CD4-positive, alpha-beta T cell treated with Interleukin-17A for 1 hour (primary cell): ENCODE data around the gene KRTAP3-1.
"Not testable (repeated sequence)": the region's sequence is repeated elsewhere in the genome, so short reads cannot be mapped to it uniquely, and the experiment has no call there.

Experiments used
- DNase-seq: peaks from one replicate; pipeline ENCODE4 v3.0.0-alpha.2; 2020

Gene KRTAP3-1

GRCh38 chr17:41013606-41014005 is 4.7 kb upstream of the KRTAP3-1 start:
- no peak for DNase-seq

- DNase-seq, result no peak
These were observed 4.3 kb upstream of the KRTAP3-1 start for GRCh38 chr17:41013181-41013580.

- no peak for DNase-seq
These were observed 3.6 kb upstream of the KRTAP3-1 start for GRCh38 chr17:41012326-41013120.

- no peak for DNase-seq
These were observed 1.5 kb upstream of the KRTAP3-1 start for GRCh38 chr17:41010441-41010840.

GRCh38 chr17:41009936-41010335 is 1.0 kb upstream of the KRTAP3-1 start:
- DNase-seq, result no peak

- no peak for DNase-seq
These were observed 403 bp upstream of the KRTAP3-1 start for GRCh38 chr17:41009301-41009760.

- DNase-seq, result no peak
These were observed 4.5 kb downstream of the KRTAP3-1 start for GRCh38 chr17:41004397-41004796.

- no peak for DNase-seq
These were observed 5.0 kb downstream of the KRTAP3-1 start for GRCh38 chr17:41003926-41004325.

GRCh38 chr17:41002814-41003213 is 6.1 kb downstream of the KRTAP3-1 start:
- no peak for DNase-seq

- DNase-seq, result no peak
These were observed 7.1 kb downstream of the KRTAP3-1 start for GRCh38 chr17:41001795-41002194.

- not testable (repeated sequence) for DNase-seq
These were observed 9.4 kb downstream of the KRTAP3-1 start, which contains the start of gene KRTAP3-2 for GRCh38 chr17:40999563-40999962. TSS of gene KRTAP3-2 (minus strand) at chr17:40999906. CDS start at chr17:40999853, 53 bp downstream.

- no peak for DNase-seq
These were observed 11.6 kb downstream of the KRTAP3-1 start for GRCh38 chr17:40997361-40997760.

- DNase-seq, result no peak
These were observed 12.1 kb downstream of the KRTAP3-1 start for GRCh38 chr17:40996829-40997228.

- no peak for DNase-seq
These were observed 13.8 kb downstream of the KRTAP3-1 start for GRCh38 chr17:40995116-40995515.

- no peak for DNase-seq
These were observed 15.1 kb downstream of the KRTAP3-1 start, which contains the start of gene KRTAP3-3 for GRCh38 chr17:40993839-40994238. TSS of gene KRTAP3-3 (minus strand) at chr17:40994164. CDS start at chr17:40994097, 67 bp downstream.

- no peak for DNase-seq
These were observed 15.8 kb downstream of the KRTAP3-1 start for GRCh38 chr17:40993084-40993483.

GRCh38 chr17:40992666-40993065 is 16.3 kb downstream of the KRTAP3-1 start:
- no peak for DNase-seq

GRCh38 chr17:40986920-40987319 is 22.0 kb downstream of the KRTAP3-1 start:
- no peak for DNase-seq

- no peak for DNase-seq
These were observed 24.7 kb downstream of the KRTAP3-1 start, which contains the start of gene KRT40 for GRCh38 chr17:40984226-40984625. TSS of gene KRT40 (minus strand) at chr17:40984326. CDS start at chr17:40984273, 53 bp downstream.

GRCh38 chr17:40981115-40981514 is 27.8 kb downstream of the KRTAP3-1 start:
- no peak for DNase-seq

- DNase-seq, result no peak
These were observed 28.3 kb downstream of the KRTAP3-1 start for GRCh38 chr17:40980596-40980995.

- no peak for DNase-seq
These were observed 28.8 kb downstream of the KRTAP3-1 start for GRCh38 chr17:40980117-40980516.

- DNase-seq, result no peak
These were observed 30.3 kb downstream of the KRTAP3-1 start for GRCh38 chr17:40978575-40979151.

GRCh38 chr17:40975516-40975915 is 33.4 kb downstream of the KRTAP3-1 start:
- DNase-seq, result no peak
